ENCODE data around the gene HSPB6.
"Not testable (repeated sequence)": the region's sequence is repeated elsewhere in the genome, so short reads cannot be mapped to it uniquely, and the experiment has no call there.

HSPB6 gene, protein sequence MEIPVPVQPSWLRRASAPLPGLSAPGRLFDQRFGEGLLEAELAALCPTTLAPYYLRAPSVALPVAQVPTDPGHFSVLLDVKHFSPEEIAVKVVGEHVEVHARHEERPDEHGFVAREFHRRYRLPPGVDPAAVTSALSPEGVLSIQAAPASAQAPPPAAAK
- 0 to 0.88 (median 0) reads per million in 17 experiments for total RNA-seq

DNA sequence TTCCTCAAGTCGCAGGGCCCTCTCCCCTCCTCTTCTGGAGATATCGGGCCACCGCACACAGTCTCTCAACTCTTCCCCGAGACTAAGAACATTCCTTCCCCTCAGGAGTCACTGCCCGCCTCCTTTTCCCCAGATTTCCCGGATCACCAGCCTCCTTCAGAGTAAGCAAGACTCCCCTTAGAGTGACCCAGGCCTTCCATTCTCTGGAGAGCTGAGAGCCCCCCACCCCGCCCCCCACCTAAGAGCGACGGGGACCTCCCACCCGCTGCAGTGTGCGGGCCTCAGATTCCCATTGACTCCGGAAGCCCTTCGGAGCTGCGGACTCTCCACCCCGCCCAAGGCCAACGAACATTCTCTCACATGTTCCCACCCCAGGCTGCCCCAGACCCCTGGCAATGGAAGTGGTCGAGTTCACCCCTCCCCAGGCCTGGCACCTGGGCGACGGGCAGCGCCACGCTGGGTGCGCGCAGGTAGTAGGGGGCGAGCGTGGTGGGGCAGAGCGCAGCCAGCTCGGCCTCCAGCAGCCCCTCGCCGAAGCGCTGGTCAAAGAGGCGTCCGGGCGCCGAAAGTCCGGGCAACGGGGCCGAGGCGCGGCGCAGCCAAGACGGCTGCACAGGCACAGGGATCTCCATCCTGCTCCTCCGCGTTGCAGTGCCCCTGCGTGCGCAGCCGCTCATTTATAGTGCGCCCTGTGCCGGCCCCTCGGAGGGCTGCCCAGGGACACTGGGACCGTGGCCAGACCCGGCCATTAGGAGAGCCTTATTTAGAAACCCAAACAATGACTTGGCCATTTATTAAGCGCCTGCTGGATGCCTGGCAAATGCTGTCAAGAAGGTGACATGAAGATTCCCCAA lies at the start of gene HSPB6:
TSS of gene HSPB6 (minus strand) at position 653 of the 854 bp plus-strand sequence. CDS start at position 632, 21 bp downstream.
- peak in 2 of 4 experiments; percentile 11 to 20 for DNase-seq

DNA sequence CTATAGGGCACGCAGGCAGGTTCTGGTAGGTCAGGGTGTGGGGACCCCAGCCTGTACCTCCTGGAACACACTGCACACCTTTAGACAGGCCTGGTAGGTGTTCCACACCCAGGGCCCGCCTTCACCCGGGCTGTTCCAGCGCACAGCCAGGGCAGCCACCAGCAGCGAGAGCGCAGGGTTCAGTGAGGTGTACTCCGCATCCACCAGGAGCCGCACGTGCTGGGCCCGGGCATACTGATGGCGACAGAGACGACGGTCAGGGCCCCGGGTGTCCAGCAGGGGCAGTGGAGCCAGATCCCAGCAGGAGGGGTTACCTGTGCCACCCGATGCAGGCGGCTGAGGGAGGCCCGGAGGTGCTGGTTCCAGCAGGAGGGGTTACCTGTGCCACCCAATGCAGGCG lies 49.8 kb upstream of the HSPB6 start:
- no peak for DNase-seq

DNA sequence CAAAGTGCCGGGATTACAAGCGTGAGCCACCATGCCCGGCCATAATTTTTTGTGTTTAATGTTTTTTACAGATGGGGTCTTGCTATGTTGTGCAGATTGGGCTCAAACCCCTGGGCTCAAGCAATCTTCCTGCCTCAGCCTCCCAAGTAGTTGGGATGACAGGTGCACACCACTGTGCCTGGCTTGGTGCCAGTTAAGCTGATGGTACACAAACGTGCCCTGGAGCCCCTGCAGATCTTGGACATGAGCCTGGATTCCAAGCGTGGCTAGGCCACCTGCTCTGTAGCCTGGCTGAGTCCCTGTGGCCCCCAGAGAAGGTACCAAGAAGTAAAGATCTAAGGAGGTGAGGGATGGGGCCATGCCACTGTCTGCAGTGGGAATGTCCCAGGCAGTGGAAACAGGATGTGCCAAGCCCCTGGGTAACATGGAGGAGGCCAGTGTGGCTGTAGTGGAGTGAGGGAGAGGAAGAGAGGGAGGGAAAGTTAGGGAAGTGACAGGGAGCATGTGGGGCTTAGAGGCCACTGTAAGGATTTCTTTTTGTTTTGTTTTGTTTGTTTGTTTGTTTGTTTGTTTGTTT lies 48.8 kb upstream of the HSPB6 start:
- DNase-seq = no peak

- no peak for DNase-seq
Measured at GRCh38 chr19:35801828-35802227, 45.0 kb upstream of the HSPB6 start.

- DNase-seq = peak in 2 of 4 experiments; percentile 21 to 22
Measured at GRCh38 chr19:35797663-35798062, 40.8 kb upstream of the HSPB6 start.

- DNase-seq = no peak
Measured at GRCh38 chr19:35796645-35797542, 40.1 kb upstream of the HSPB6 start.

DNA sequence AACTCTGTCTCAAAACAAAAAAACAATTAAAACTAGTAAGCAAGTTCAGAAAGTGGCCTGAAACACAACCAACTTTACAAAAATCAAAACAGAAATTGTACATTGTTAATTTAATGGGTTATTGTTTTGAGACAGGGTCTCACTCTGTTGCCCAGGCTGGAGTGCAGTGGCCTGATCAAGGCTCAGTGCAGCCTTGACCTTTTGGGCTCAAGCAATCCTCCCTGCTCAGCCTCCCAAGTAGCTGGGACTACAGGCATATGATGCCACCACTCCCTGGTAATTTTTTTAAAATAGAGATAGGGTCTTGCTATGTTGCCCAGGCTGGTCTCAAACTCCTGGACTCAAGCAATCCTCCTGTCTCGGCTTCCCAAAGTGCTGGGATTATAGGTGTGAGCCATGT lies 38.7 kb upstream of the HSPB6 start:
- not testable (repeated sequence) for DNase-seq

DNA sequence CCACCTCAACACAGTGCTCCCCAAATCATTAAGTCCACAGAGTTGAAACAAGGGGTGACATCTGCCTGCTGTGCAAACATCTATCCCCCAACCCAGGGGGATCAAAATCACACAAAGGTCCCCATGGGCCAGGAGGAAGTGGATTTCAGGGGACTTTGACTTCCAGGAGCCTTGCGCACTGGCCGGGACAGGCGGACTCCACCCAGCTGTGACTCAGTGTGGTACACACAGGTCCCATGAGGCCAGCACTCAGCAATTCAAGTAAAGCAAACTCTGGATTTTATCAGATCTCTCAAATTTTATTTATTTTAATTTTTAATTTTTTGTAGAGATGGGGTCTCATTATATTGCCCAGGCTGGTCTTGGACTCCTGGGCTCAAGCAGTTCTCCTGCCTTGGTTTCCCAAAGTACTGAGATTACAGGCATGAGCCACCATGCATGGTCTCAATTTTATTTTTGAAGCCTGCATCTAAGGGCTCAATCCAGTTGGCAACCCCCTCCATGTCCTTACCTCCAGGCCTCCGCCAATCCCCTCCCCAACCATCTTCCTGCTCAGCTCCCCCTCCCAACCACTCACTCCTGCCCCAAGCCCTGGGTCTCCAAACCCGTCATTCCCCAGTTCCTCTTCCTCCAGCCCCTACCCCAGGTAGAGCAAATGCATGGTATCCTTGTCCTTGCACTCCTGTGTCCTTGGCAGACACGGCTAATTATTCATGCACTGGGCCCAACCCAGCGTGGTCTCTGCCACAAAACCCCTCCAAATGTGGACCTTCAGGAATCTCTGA lies 36.7 kb upstream of the HSPB6 start:
- DNase-seq = peak in 1 of 4 experiments; percentile 11

GRCh38 chr19:35792888-35793287 lies 36.1 kb upstream of the HSPB6 start:
- DNase-seq = no peak

DNA sequence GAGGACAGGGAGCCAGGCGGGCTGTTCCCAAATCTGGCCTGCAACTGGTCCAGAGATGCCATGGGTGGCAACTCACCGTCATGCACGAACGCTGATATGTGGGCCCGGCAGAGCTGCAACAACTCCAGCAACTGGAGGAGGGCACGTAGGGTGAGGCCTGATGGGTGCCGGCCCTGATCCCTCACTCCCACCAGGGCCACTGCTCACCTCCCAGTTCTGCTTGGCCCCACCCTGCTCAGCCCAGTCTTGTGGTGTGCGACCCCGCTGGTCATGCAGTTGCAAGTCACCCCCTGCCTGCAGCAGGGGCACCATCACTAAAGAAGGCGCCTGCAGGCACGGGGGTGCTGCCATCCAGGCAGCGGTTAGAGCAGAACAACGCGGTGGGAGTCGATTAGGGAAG lies 35.5 kb upstream of the HSPB6 start:
- no peak for DNase-seq

DNA sequence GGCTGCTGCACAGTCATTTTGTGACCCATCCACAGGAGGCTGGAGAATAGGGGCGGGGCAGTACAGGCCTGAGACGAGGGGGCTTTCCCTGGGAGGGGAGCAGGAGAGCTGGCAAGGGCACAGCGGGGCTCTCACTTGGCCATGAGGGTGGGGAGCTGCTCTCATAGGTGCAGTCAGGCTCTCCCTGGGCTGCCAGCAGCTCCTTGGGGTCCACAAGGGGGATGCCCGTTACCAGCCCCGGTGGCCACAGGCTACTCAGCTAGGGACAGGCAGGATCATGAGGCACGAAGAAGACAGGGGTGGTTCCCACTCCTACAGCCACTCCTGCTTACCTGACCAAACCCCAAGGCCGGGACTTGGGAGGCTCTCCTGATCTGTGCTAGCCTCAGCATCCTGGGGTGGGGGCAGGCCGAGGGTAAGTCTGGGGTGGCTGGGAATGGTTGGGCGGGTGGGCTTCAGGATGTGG lies 35.0 kb upstream of the HSPB6 start:
- no peak for DNase-seq

- DNase-seq = no peak
Measured at GRCh38 chr19:35790981-35791813, 34.4 kb upstream of the HSPB6 start.

- DNase-seq = no peak
Measured at GRCh38 chr19:35789978-35790944, 33.4 kb upstream of the HSPB6 start.

DNA sequence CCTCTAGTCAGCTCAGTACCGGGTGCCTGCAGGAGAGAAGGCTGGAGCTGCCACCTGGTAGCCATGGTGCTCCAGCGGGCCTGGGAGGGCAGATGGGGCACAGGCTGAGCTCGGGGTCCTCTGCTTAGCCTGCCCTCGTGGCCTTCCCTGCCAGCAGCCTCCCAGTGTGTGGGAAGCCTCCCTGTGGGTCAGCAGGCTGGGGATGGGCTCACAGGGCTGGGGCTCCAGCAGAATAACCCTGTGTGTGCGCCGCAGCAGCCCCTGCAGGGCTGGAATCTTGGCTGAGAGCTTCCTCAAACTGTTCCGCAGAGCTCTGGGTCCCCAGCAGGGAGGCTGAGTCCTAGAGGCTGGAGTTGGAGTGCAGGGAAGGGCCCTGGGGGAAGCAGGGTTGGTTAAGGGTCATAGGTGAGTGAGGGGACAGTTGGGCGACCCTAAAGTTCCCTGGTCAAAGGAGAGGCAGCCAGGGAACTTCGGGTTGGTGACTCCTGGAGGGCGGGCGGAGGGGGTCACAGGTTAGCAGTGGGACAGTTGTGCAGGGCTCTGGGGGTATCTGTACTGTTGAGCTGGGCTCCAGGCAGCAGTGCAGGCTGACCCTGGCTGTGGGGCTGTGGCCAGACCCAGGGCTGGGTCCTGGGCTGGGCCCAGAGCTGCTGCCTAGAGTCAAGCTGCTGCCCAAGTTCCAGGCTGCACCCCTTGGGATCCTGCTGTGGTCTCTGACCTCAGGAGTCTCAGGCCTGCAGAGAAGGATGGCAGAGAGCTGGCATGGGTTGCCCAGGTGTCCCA lies 32.6 kb upstream of the HSPB6 start:
- DNase-seq = no peak

GRCh38 chr19:35788205-35788960 lies 31.6 kb upstream of the HSPB6 start:
- DNase-seq = no peak

GRCh38 chr19:35787227-35787799 lies 30.5 kb upstream of the HSPB6 start:
- DNase-seq = no peak
